NK-92 treated with Interleukin-12 subunit alpha and Interleukin-12 subunit beta, amount 100 ng/mL, for 24 hours (cell line): ENCODE results near the gene FAR1.
"Not testable (repeated sequence)": the region's sequence is repeated elsewhere in the genome, so short reads cannot be mapped to it uniquely, and the experiment has no call there.

ENCODE experiments used
- DNase-seq: peaks from one replicate; lab custom pipeline; 2025; lab: John Stamatoyannopoulos, UW

The FAR1 gene

GRCh38 chr11:13718394-13718793, 49.9 kb downstream of the FAR1 start:
- DNase-seq = no peak

GRCh38 chr11:13720940-13721339, 52.5 kb downstream of the FAR1 start:
- no peak for DNase-seq

DNA sequence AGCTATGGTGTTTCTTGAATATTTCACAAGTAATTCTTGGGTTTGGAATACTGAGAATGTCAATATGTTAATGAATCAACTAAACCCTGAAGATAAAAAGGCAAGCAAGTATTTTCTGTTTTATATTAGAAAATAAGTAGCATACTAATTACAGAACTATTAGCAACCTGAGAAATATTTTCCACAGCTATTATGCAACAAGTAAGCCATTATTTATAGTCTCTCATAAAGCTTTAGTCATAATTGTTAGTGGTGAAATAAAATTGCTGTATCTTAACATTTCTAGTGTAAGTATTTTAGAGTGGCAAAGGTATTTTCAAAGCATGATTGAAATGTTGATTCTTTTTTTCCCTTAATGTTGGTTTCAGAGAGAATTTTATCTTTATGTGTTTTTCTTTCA, 53.3 kb downstream of the FAR1 start:
- DNase-seq = no peak

GRCh38 chr11:13726456-13726855, 58.0 kb downstream of the FAR1 start:
- DNase-seq = no peak

DNA sequence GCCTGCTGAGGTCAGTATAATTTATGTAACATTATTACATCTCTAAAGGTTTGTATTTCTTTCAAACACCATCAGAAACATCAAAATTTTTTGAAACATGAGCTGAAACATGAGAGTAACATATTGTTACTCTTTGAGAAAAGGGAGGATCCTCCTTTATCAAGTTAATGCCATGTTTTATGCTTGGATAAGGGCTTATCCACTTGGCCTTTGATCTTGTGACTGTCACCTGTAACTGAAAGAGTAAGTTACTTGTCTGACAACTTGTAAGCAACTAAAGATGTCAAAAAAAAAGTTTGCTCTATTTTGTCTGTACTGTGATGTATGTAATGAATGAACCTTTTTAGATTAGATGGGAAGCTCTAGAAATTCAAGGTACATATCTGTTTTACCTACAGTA, 59.6 kb downstream of the FAR1 start:
- DNase-seq = no peak

- DNase-seq = no peak
Observed at GRCh38 chr11:13734530-13734929, 66.1 kb downstream of the FAR1 start.

DNA sequence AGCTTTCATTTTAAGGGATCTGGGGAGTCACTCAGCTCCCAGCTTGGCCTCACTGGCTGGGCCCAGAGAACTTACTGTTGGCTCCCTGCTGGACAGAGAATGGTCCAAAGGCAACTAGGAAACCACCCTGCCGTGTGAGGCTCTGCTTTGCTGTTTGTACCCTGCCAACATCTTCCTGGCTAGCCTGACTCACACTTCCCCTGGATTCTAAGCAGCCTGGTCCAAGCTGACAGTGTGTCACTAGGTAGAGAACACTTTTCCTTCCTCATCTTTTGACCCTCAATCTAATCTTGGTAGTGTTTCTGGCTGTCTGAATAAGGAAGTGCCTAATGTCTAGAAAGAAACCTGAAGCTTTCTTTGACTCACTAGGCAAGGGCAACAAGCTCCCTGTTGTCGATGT, 76.7 kb downstream of the FAR1 start:
- DNase-seq = no peak

DNA sequence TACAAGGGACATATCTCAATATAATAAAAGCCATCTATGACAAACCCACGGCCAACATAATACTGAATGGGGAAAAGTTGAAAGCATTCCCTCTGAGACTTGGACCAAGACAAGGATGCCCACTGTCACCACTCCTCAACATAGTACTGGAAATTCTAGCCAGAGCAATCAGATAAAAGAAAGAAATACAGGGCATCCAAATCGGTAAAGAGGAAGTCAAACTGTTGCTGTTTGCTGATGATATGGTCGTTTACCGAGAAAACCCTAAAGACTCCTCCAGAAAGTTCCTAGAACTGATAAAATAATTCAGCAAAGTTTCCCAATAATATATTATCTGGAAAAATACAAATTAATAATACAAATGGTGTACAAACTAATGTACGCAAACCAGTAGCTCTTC, 84.8 kb downstream of the FAR1 start:
- not testable (repeated sequence) for DNase-seq

GRCh38 chr11:13759050-13759449, 90.6 kb downstream of the FAR1 start:
- no peak for DNase-seq

GRCh38 chr11:13760115-13760514, 91.6 kb downstream of the FAR1 start:
- DNase-seq = no peak

- DNase-seq = no peak
Observed at GRCh38 chr11:13761250-13761649, 92.8 kb downstream of the FAR1 start.

DNA sequence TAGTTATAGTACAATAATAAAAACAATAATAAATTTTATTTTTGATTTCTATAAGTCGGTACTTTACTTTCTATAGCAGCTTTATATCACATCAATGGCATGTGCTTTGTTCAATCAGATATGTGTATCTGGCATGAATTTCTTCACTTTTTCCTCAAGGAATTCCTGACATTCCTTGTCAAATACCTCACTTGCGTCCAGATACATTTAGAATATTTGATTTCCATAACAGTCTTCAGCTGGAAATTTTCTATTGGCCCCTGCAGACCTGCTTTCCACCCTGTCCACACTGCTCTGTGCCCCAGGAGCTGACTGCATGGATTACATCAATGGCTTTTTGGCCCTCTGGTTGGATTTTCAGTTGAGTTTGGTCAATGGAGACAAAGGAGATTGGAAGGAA, 93.2 kb downstream of the FAR1 start:
- DNase-seq = no peak

DNA sequence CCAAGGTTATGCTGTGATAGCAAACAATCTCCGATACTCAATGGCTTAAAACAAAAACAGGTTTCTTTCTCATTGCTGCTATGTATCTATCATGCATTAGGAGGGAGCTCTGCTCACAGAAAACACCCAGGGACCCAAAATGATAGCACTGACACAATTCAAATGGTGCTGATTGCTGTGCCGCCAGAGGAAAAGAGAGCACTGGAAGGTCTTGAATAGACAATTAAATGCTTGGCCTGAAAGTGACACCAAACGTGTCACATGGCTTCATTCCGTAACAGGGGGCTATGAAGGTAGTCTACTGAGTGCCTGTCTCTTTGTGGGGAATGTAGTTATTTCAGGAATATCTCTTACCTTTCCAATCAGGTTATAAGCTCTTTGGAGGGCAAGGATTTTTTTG, 94.2 kb downstream of the FAR1 start:
- DNase-seq = no peak

GRCh38 chr11:13763341-13763740, 94.9 kb downstream of the FAR1 start:
- DNase-seq = no peak

- DNase-seq = no peak
Observed at GRCh38 chr11:13765886-13766285, 97.4 kb downstream of the FAR1 start.

- DNase-seq = no peak
Observed at GRCh38 chr11:13767471-13767870, 99.0 kb downstream of the FAR1 start.

GRCh38 chr11:13769188-13769587, 100.7 kb downstream of the FAR1 start:
- no peak for DNase-seq

GRCh38 chr11:13771151-13771550, 102.7 kb downstream of the FAR1 start:
- no peak for DNase-seq

DNA sequence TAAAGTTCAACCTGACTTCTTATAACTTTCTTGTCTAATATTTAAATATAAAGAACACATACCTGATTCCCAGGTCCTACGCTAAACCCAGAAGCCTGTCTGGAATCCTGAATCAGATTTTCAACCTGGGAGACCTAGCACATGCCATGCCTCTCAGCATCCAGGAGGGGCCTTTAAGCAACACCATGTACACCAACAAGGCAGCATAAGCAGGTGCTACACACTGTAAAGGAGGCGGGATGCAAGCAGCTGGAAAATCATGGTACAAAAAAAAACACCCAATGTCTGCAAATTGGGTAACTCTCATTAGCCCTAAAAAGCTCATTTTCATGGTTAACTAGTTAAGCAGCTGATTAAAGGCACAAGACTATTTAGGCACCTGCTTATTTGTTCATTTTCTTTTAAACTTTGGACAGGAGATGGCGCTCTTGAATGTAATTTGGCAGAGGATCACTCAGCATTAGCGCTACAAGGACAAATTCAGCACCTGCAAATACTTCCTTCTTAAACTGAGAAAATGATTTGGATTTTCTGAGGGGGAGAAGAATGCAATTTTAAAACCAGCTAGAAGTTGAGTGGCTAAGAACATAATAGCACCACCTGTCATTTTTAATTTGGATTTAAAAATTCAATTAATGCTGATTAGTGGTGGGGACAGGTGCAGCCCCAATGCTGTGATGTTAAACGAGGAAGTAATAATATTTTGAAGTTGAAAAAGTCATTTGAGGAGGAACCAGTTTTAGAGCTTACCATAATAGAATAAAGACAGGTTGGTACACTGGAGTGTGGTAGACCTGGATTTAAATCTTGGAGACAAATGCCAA, 104.0 kb downstream of the FAR1 start:
- no peak for DNase-seq

DNA sequence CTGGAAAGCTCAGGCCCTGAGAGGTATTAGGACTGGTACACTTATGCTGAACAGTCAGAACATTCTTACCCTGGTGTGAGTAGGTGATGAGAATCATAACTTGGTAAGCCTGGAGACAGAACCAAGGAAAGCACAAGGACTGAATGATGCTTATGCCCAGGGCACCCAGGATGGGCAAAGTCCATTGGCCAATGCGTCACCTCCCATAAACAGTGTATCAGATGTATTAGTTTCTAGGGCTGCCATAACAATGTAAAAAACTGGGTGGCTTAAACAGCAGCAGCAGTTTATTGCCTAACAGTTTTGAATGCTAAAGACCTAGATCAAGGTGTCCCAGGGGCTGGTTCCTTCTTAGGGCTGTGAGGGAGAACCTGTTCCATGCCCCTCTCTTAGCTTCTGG, 107.0 kb downstream of the FAR1 start:
- no peak for DNase-seq

- DNase-seq = no peak
Observed at GRCh38 chr11:13776134-13776815, 107.8 kb downstream of the FAR1 start.

- DNase-seq = no peak
Observed at GRCh38 chr11:13777341-13777985, 109.0 kb downstream of the FAR1 start.

- DNase-seq = no peak
Observed at GRCh38 chr11:13778345-13778744, 109.9 kb downstream of the FAR1 start.
